ENCODE data around the gene FNBP1.
"Not testable (repeated sequence)": the region's sequence is repeated elsewhere in the genome, so short reads cannot be mapped to it uniquely, and the experiment has no call there.

FNBP1 gene

GRCh38 chr9:129990269-129991010, 52.5 kb downstream of the FNBP1 start:
- no peak for TF ChIP-seq CTCF (IDR thresholded peaks at IDR 0.05; ENCODE audit: borderline replicate concordance, insufficient read depth, low read depth, low read length)
- H3K4me3 ChIP-seq (ENCODE audit: low read depth, low read length), result no peak overlapping the region

GRCh38 chr9:129989740-129990139, 53.2 kb downstream of the FNBP1 start:
- TF ChIP-seq CTCF (IDR thresholded peaks at IDR 0.05; ENCODE audit: borderline replicate concordance, insufficient read depth, low read depth, low read length), result no peak
- H3K4me3 ChIP-seq (ENCODE audit: low read depth, low read length), result no peak overlapping the region

- H3K4me3 ChIP-seq (ENCODE audit: low read depth, low read length), result no peak overlapping the region
- no peak for TF ChIP-seq CTCF (IDR thresholded peaks at IDR 0.05; ENCODE audit: borderline replicate concordance, insufficient read depth, low read depth, low read length)
Measured at GRCh38 chr9:129989362-129989708, 53.7 kb downstream of the FNBP1 start.

- no peak overlapping the region for H3K4me3 ChIP-seq (ENCODE audit: low read depth, low read length)
- TF ChIP-seq CTCF (IDR thresholded peaks at IDR 0.05; ENCODE audit: borderline replicate concordance, insufficient read depth, low read depth, low read length), result no peak
Measured at GRCh38 chr9:129988607-129989361, 54.2 kb downstream of the FNBP1 start.

- no peak for TF ChIP-seq CTCF (IDR thresholded peaks at IDR 0.05; ENCODE audit: borderline replicate concordance, insufficient read depth, low read depth, low read length)
- no peak overlapping the region for H3K4me3 ChIP-seq (ENCODE audit: low read depth, low read length)
Measured at GRCh38 chr9:129987941-129988340, 55.0 kb downstream of the FNBP1 start.

GRCh38 chr9:129987047-129987446, 55.9 kb downstream of the FNBP1 start:
- H3K4me3 ChIP-seq (ENCODE audit: low read depth, low read length), result no peak overlapping the region
- TF ChIP-seq CTCF (IDR thresholded peaks at IDR 0.05; ENCODE audit: borderline replicate concordance, insufficient read depth, low read depth, low read length), result no peak

- H3K4me3 ChIP-seq (ENCODE audit: low read depth, low read length), result not testable (repeated sequence)
Measured at GRCh38 chr9:129984589-129984988, 58.4 kb downstream of the FNBP1 start.

All from GM12875 (cell line).